ENCODE measurements around the gene TIMM10B. TPM values are rescaled to one million over a fixed set of nuclear protein-coding genes. Genes with fewer than 3 reads are reported as not detected.

TIMM10B gene
- total and polyA plus RNA-seq, 2 donors (not counting 1 experiment from before 2014, with no cell fraction given), result 42.9 to 62.1 TPM

GRCh38 chr11:6523253-6523652 is 42.0 kb downstream of the TIMM10B start:
- H3K9me3 ChIP-seq (ENCODE audit: control extremely low read depth in 1 of 3, control insufficient read depth in 2 of 3, insufficient read depth in 1 of 3, low read length in 2 of 3), result no peaks in the 10 kb centered on the region
- CTCF ChIA-PET, result interaction anchor here (0.9 kb wide), 1 partner anchor 8 kb away, joined by 3 read pairs; no protein-coding TSS in a partner anchor
- H3K4me2 ChIP-seq (replicated peaks; ENCODE audit: low read depth, low read length, poor library complexity, severe bottlenecking), result no peak overlapping the region

More at GRCh38 chr11:6523253-6523652, 42.0 kb downstream of the TIMM10B start:
- no peak for DNase-seq
- Mint-ChIP-seq H3K27ac (no peak overlapping the region), H3K4me1 (peaks cover 7% of the 10 kb centered on the region), H3K4me3 (no peak overlapping the region), H3K9me3 (ENCODE audit: insufficient read depth) (no peaks in the 10 kb centered on the region), H3K27me3 (no peaks in the 10 kb centered on the region)
- Histone ChIP-seq H2AFZ (ENCODE audit: insufficient read depth, low read depth, low read length, poor library complexity, severe bottlenecking) (no peak overlapping the region), H3K36me3 (replicated peaks in 1 of 2; ENCODE audit: control extremely low read depth in 1 of 2, control insufficient read depth in 1 of 2, extremely low read depth in 1 of 2, insufficient read depth in 2 of 2, low read length in 1 of 2) (peaks cover 0 to 19% of the 10 kb centered on the region in 2 experiments), H4K20me1 (ENCODE audit: control insufficient read depth, insufficient read depth, low read length, poor library complexity, severe bottlenecking) (no peaks in the 10 kb centered on the region), H3K9ac (ENCODE audit: low read length) (no peak overlapping the region), H3K27ac (ENCODE audit: low read length in 2 of 2) (no peak overlapping the region), H3K27me3 (replicated peaks in 1 of 4; ENCODE audit: control extremely low read depth in 1 of 4, control insufficient read depth in 3 of 4, insufficient read depth in 4 of 4, low read length in 3 of 4) (no peaks in the 10 kb centered on the region), H3K4me1 (ENCODE audit: control insufficient read depth in 2 of 2, insufficient read depth in 2 of 2, low read length in 2 of 2) (peaks cover 4 to 9% of the 10 kb centered on the region in 2 donors), H3K4me3 (ENCODE audit: control extremely low read depth in 1 of 5, extremely low read depth in 1 of 5, insufficient read depth in 1 of 5, low read depth in 2 of 5, low read length in 4 of 5) (no peak overlapping the region), H3K79me2 (ENCODE audit: control insufficient read depth, insufficient read depth, low read length) (no peaks in the 10 kb centered on the region)
- ATAC-seq (ENCODE audit: low read depth), result no peak
- no CpG with 5 or more reads among the region's 1 CpG for WGBS (ENCODE audit: insufficient coverage)
- POLR2A ChIA-PET, result no interaction called here
- intact Hi-C loops (cut with micrococcal nuclease), result no loop called here
- no peak for TF ChIP-seq CTCF (IDR thresholded peaks at IDR 0.05)
- TF ChIP-seq EZH2 (IDR thresholded peaks at IDR 0.05; ENCODE audit: borderline replicate concordance, insufficient read depth, low read depth, low read length, poor library complexity, severe bottlenecking), result no peak

All from B cell (primary cell).